A549 (cell line): ENCODE results near the gene SLC35B4. TPM values are rescaled to one million over a fixed set of nuclear protein-coding genes. Genes with fewer than 3 reads are reported as not detected.

ENCODE experiments used
- ATAC-seq, 2 experiments: fragments of 200-7000 bp in 1 of 2; fragments of >200 bp in 1 of 2; cut with Nextera tagmentation in 1 of 2; cut with Tn5 transposase in 1 of 2; 3 replicates each; pipeline versions ENCODE4 v1.8.0 to v1.9.1; 2018 to 2020; ENCODE audit warnings: mild to moderate bottlenecking in 1 of 2, moderate library complexity in 1 of 2
- CTCF ChIA-PET: fragments of 300-600 bp; sonication (Branson Sonifier 250); formaldehyde crosslinking; extraction: SDS; loops from one replicate; lab custom pipeline; 2021; ENCODE audit warnings: antibody characterized with exemption, inconsistent platforms; lab: Yijun Ruan, JAX
- POLR2A ChIA-PET: fragments of 350-600 bp; formaldehyde crosslinking; extraction: SDS; loops from one replicate; lab custom pipeline; 2021; ENCODE audit warnings: antibody characterized with exemption, inconsistent platforms; lab: Yijun Ruan, JAX
- DNase-seq, 2 experiments: peaks; one replicate each; pipeline versions ENCODE4 v3.0.0 to v3.0.0-alpha.2; 2011 to 2016; ENCODE audit warnings: low read depth in 1 of 2, low spot score in 1 of 2
- FAIRE-seq: peaks from 2 replicates; lab custom pipeline; 2011; peaks lifted over from hg19 to GRCh38; lab: Jason Lieb, UNC
- H3K27ac ChIP-seq, 2 experiments: fragments of >200 bp; sonication (Bioruptor Twin); formaldehyde crosslinking; 3 replicates each; pipeline ENCODE4 v1.5.1; 2016 to 2017
- H3K4me1 ChIP-seq: fragments of >200 bp; sonication (Bioruptor Twin); formaldehyde crosslinking; 3 replicates; pipeline ENCODE4 v1.6.1; 2016
- H3K4me2 ChIP-seq: fragments of >200 bp; sonication (Bioruptor Twin); formaldehyde crosslinking; 3 replicates; pipeline ENCODE4 v1.6.1; 2016
- H3K4me3 ChIP-seq: fragments of >200 bp; sonication (Bioruptor Twin); formaldehyde crosslinking; 3 replicates; pipeline ENCODE4 v1.5.1; 2016
- H3K9me3 ChIP-seq: fragments of >200 bp; sonication (Bioruptor Twin); formaldehyde crosslinking; 3 replicates; pipeline ENCODE4 v1.6.1; 2016
- BHLHE40 ChIP-seq: IDR thresholded peaks from 2 replicates; pipeline ENCODE4 v1.6.1; 2012; ENCODE audit warnings: low read depth, low read length, inconsistent platforms
- FOSB ChIP-seq: fragments of 250-450 bp; sonication (Bioruptor Pico); IDR thresholded peaks from 2 replicates; pipeline ENCODE4 v1.5.0; 2020; ENCODE audit warnings: mild to moderate bottlenecking, moderate library complexity
- FOXS1 ChIP-seq: fragments of 250-450 bp; sonication (Bioruptor Pico); IDR thresholded peaks from 2 replicates; pipeline ENCODE4 v1.5.0; 2020; ENCODE audit warnings: mild to moderate bottlenecking, moderate library complexity
- GATA3 ChIP-seq: IDR thresholded peaks from 2 replicates; pipeline ENCODE4 v1.6.1; 2012; ENCODE audit warnings: borderline replicate concordance
- HDAC2 ChIP-seq: fragments of 200-600 bp; sonication (generic); IDR thresholded peaks from 2 replicates; pipeline ENCODE4 v1.6.1; 2016
- HOXA7 ChIP-seq: fragments of 250-450 bp; sonication (Bioruptor Pico); IDR thresholded peaks from 2 replicates; pipeline ENCODE4 v1.5.0; 2020; ENCODE audit warnings: mild to moderate bottlenecking, moderate library complexity
- HOXB13 ChIP-seq: fragments of 250-450 bp; sonication (Bioruptor Pico); IDR thresholded peaks from 2 replicates; pipeline ENCODE4 v1.5.0; 2020; ENCODE audit warnings: low read depth, mild to moderate bottlenecking, moderate library complexity
- JUNB ChIP-seq: fragments of >200 bp; sonication (Bioruptor Twin); formaldehyde crosslinking; IDR thresholded peaks from 2 replicates; pipeline ENCODE4 v1.6.1; 2016
- KDM5A ChIP-seq: fragments of 200-600 bp; sonication (generic); IDR thresholded peaks from 2 replicates; pipeline ENCODE4 v1.6.1; 2016; ENCODE audit warnings: antibody characterized with exemption, mild to moderate bottlenecking
- MAZ ChIP-seq: fragments of 150-350 bp; IDR thresholded peaks from 2 replicates; pipeline ENCODE4 v1.6.1; 2014; ENCODE audit warnings: antibody characterized with exemption, low read depth, low read length, borderline replicate concordance
- MYC ChIP-seq: IDR thresholded peaks from 2 replicates; pipeline ENCODE4 v1.6.1; 2012; ENCODE audit warnings: mild to moderate bottlenecking, inconsistent platforms, low read length, improper control_type of control experiment, borderline replicate concordance
- NPAS2 ChIP-seq: fragments of 250-450 bp; sonication (Bioruptor Pico); IDR thresholded peaks from 2 replicates; pipeline ENCODE4 v1.8.0; 2022; ENCODE audit warnings: mild to moderate bottlenecking, moderate library complexity, borderline replicate concordance
- POLR2A ChIP-seq: IDR thresholded peaks from 2 replicates; pipeline ENCODE4 v1.6.1; 2012; ENCODE audit warnings: mild to moderate bottlenecking, low read length
- ZNF302 ChIP-seq: fragments of 250-450 bp; sonication (Bioruptor Pico); IDR thresholded peaks from 2 replicates; pipeline ENCODE4 v1.9.0; 2021; ENCODE audit warnings: inconsistent platforms, mild to moderate bottlenecking, moderate library complexity
- WGBS: methylation state at CpG from one replicate; pipeline ENCODE4 v1.1.6; 2017; ENCODE audit errors: missing lambda C conversion rate; 5-methylcytosine and 5-hydroxymethylcytosine counted together
- polyA plus RNA-seq, 4 experiments: library from polyadenylated mRNA; depleted of rRNA in 3 of 4; stranded (reverse); fragments of >200 nt; fragmentation: RNase III in 1 of 4; extraction: RNeasy Plus Mini Kit Qiagen cat#74134 plus additional on column Dnase treatment in 1 of 4; gene quantifications; 2 replicates in 3 of 4; 3 replicates in 1 of 4; pipeline ENCODE4 v1.2.3, GENCODE V29; 2011 to 2017
- TF ChIP-seq, protein P1 (sequence below): fragments of 450-650 bp; IDR thresholded peaks from 2 replicates; pipeline ENCODE4 v1.6.1; 2014; ENCODE audit warnings: antibody characterized with exemption
- TF ChIP-seq, protein P2 (sequence below): fragments of 150-350 bp; IDR thresholded peaks from 2 replicates; pipeline ENCODE4 v1.6.1; 2014; ENCODE audit warnings: low read depth, mild to moderate bottlenecking, low read length
- TF ChIP-seq, protein P3 (sequence below): fragments of 200-600 bp; sonication (generic); IDR thresholded peaks from 2 replicates; pipeline ENCODE4 v1.6.1; 2016; ENCODE audit warnings: antibody characterized with exemption, mild to moderate bottlenecking, moderate library complexity
- TF ChIP-seq, protein P4 (sequence below): fragments of 250-450 bp; sonication (Bioruptor Pico); IDR thresholded peaks from 2 replicates; pipeline ENCODE4 v1.5.0; 2021; ENCODE audit warnings: mild to moderate bottlenecking, moderate library complexity, borderline replicate concordance

SLC35B4 gene
- polyA plus RNA-seq, 2 of the 4 experiments (the other 2 are of a cell fraction): 32.8 to 73.0 TPM

DNA sequence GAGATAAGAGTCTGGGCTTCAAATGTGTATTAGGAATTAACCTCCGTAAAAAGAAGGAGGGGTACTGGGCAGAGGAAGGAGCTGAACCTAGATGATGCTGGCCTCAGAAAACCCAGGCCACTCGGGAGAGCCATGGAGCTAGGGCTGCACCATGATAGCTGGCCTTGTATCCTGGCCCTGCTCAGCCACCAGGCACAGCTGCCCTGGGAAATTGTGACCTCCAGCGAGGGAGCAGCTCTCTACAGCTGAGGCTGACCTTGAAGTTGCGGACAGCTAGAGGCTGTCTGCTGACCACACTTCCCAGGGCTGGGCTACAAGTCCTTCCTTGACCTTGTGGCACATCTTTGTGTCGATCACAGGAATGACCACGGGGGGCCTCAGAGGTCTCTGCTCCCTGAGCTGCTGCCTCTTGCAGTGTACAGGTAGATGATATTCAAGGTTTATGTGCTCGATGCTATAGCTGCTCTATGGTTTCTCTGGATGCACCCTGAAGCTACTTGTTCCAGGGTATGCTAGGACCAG lies 38.3 kb upstream of the SLC35B4 start:
- ATAC-seq: peak; percentile 38 to 43
- peaks cover 23% of the 10 kb centered on the region for H3K4me1 ChIP-seq
- FAIRE-seq: no peak
- no peak overlapping the region for H3K4me2 ChIP-seq
- WGBS: 71% methylated on average over 7 of the region's 7 CpGs
- DNase-seq: no peak
- no peak overlapping the region for H3K4me3 ChIP-seq
- CTCF ChIA-PET: interaction anchor here (0.6 to 3.1 kb wide), 4 partner anchors 10 to 214 kb away, joined by 3 to 9 read pairs (median 4); no protein-coding TSS in a partner anchor
- POLR2A ChIA-PET: interaction anchor here (0.6 to 1.9 kb wide), 2 partner anchors 10 to 49 kb away, joined by 4 read pairs; no protein-coding TSS in a partner anchor
- no peak for TF ChIP-seq HOXA7
- no peak for TF ChIP-seq BHLHE40
- TF ChIP-seq FOXS1: no peak
- H3K27ac ChIP-seq: peak overlapping the region in 1 of 2 experiments; percentile 9; a peak in 4 of 6 replicates
- no peaks in the 10 kb centered on the region for H3K9me3 ChIP-seq

DNA sequence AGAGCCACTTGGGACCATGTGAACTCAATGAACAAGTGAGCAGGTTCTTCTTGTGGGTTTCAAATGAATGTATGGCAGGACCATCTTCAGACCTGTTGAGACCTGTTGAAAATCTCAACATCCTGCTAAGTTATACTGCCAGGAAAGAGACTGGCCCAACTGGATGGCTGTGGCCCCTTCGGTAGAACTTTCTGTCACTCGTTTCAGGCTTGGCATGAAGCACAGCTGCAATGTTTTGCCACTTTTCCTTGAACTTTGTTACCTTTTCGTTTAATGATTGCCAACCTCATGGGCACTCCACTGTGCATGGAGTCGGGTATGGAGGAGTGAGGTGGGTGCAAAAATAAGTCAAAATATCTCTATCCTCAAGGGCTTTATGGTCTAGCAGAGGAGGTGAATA lies 36.7 kb upstream of the SLC35B4 start:
- ChIA-PET POLR2A (no interaction called here), CTCF (interaction anchor here (0.9 to 1.7 kb wide), 5 partner anchors 10 to 29 kb away, joined by 3 to 7 read pairs (median 4); no protein-coding TSS in a partner anchor)
- ATAC-seq (no peak), DNase-seq (no peak), FAIRE-seq (peak; percentile 63)
- no peak overlapping the region for H3K4me3 ChIP-seq
- no peaks in the 10 kb centered on the region for H3K9me3 ChIP-seq
- H3K4me2 ChIP-seq: 0 out of 3 replicates have a peak overlapping the region, but pooled peaks have one; percentile 5
- no peak for TF ChIP-seq NPAS2 (CRISPR knock-in tag)
- H3K27ac ChIP-seq: no peak overlapping the region
- H3K4me1 ChIP-seq: peaks cover 23% of the 10 kb centered on the region
- 54% methylated on average over 4 of the region's 4 CpGs for WGBS

DNA sequence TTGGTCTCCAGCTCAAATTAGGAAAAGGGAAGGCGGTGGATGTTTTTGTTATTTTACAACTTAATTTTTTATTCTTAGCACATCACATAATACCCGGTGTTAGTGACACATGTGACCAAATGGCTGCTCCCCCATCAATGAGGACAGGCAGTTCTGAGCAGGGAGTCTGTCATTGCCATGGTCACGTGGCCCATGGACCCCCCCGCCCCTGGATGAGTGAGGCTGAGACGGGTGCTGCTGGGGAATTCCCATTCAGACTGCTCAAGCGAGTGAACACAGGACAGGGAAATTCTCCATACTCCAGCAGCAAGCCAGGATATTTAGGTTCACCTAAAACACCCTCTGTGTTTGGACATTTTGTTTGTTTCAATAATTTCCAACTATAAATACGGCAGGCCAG lies 34.7 kb upstream of the SLC35B4 start:
- Histone ChIP-seq H3K4me3 (no peak overlapping the region), H3K9me3 (no peaks in the 10 kb centered on the region), H3K4me1 (peaks cover 20% of the 10 kb centered on the region), H3K4me2 (no peak overlapping the region), H3K27ac (no peak overlapping the region)
- DNase-seq: no peak
- ChIA-PET CTCF (interaction anchor here (0.6 to 2.0 kb wide), 6 partner anchors 13 to 81 kb away, joined by 3 to 6 read pairs (median 4); no protein-coding TSS in a partner anchor), POLR2A (no interaction called here)
- 64% methylated on average over 7 of the region's 7 CpGs for WGBS
- TF ChIP-seq, protein P1, sequence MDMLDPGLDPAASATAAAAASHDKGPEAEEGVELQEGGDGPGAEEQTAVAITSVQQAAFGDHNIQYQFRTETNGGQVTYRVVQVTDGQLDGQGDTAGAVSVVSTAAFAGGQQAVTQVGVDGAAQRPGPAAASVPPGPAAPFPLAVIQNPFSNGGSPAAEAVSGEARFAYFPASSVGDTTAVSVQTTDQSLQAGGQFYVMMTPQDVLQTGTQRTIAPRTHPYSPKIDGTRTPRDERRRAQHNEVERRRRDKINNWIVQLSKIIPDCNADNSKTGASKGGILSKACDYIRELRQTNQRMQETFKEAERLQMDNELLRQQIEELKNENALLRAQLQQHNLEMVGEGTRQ: peak; percentile 62
- no peak for TF ChIP-seq KDM5A
- TF ChIP-seq, protein P2, sequence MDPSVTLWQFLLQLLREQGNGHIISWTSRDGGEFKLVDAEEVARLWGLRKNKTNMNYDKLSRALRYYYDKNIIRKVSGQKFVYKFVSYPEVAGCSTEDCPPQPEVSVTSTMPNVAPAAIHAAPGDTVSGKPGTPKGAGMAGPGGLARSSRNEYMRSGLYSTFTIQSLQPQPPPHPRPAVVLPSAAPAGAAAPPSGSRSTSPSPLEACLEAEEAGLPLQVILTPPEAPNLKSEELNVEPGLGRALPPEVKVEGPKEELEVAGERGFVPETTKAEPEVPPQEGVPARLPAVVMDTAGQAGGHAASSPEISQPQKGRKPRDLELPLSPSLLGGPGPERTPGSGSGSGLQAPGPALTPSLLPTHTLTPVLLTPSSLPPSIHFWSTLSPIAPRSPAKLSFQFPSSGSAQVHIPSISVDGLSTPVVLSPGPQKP: no peak
- FAIRE-seq: no peak
- no peak for ATAC-seq

DNA sequence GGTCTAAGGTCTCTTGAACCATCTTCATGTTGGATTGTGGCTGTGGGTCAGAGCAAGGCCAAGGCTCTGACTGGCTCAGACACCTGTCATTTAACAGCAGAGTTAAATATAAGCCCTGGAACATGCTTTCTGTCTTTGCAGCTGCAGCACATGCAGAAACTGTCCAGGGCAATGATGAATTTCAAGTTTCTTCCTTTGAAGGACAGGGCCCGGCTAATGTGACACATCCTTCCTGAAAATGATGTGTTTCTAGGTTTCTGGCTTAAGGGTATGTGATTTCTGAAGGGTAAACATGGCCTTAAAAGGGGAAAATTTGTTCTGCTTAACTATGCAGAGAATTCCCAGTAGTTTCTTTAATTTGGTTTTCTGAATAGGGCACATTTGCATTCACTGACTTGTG lies 34.0 kb upstream of the SLC35B4 start:
- TF ChIP-seq HOXB13 (CRISPR knock-in tag) (no peak), MYC (no peak), POLR2A (no peak), JUNB (no peak), FOSB (CRISPR knock-in tag) (no peak), ZNF302 (CRISPR knock-in tag) (no peak), MAZ (no peak), BHLHE40 (no peak), HDAC2 (no peak), GATA3 (no peak)
- TF ChIP-seq, protein P3, sequence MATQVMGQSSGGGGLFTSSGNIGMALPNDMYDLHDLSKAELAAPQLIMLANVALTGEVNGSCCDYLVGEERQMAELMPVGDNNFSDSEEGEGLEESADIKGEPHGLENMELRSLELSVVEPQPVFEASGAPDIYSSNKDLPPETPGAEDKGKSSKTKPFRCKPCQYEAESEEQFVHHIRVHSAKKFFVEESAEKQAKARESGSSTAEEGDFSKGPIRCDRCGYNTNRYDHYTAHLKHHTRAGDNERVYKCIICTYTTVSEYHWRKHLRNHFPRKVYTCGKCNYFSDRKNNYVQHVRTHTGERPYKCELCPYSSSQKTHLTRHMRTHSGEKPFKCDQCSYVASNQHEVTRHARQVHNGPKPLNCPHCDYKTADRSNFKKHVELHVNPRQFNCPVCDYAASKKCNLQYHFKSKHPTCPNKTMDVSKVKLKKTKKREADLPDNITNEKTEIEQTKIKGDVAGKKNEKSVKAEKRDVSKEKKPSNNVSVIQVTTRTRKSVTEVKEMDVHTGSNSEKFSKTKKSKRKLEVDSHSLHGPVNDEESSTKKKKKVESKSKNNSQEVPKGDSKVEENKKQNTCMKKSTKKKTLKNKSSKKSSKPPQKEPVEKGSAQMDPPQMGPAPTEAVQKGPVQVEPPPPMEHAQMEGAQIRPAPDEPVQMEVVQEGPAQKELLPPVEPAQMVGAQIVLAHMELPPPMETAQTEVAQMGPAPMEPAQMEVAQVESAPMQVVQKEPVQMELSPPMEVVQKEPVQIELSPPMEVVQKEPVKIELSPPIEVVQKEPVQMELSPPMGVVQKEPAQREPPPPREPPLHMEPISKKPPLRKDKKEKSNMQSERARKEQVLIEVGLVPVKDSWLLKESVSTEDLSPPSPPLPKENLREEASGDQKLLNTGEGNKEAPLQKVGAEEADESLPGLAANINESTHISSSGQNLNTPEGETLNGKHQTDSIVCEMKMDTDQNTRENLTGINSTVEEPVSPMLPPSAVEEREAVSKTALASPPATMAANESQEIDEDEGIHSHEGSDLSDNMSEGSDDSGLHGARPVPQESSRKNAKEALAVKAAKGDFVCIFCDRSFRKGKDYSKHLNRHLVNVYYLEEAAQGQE: no peak
- TF ChIP-seq, protein P4, sequence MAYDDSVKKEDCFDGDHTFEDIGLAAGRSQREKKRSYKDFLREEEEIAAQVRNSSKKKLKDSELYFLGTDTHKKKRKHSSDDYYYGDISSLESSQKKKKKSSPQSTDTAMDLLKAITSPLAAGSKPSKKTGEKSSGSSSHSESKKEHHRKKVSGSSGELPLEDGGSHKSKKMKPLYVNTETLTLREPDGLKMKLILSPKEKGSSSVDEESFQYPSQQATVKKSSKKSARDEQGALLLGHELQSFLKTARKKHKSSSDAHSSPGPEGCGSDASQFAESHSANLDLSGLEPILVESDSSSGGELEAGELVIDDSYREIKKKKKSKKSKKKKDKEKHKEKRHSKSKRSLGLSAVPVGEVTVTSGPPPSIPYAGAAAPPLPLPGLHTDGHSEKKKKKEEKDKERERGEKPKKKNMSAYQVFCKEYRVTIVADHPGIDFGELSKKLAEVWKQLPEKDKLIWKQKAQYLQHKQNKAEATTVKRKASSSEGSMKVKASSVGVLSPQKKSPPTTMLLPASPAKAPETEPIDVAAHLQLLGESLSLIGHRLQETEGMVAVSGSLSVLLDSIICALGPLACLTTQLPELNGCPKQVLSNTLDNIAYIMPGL (CRISPR knock-in tag): no peak
- TF ChIP-seq, all 56 proteins: peak for 0
- Histone ChIP-seq H3K9me3 (no peaks in the 10 kb centered on the region), H3K4me3 (no peak overlapping the region), H3K27ac (no peak overlapping the region), H3K4me1 (peaks cover 13% of the 10 kb centered on the region), H3K4me2 (no peak overlapping the region)
- DNase-seq (no peak), ATAC-seq (no peak), FAIRE-seq (no peak)
- ChIA-PET POLR2A (no interaction called here), CTCF (interaction anchor here (0.6 to 2.0 kb wide), 6 partner anchors 14 to 82 kb away, joined by 3 to 6 read pairs (median 4); no protein-coding TSS in a partner anchor)
- WGBS: 59% methylated on average over 1 of the region's 1 CpG
